GM19452 (cell line): Measurements from ENCODE around the gene ABR.

Experiments
- ATAC-seq: cut with Tn5 transposase; IDR thresholded peaks from one replicate; pipeline ENCODE4 v1.9.1; 2021; ENCODE audit not compliant: unreplicated experiment

ABR gene

DNA sequence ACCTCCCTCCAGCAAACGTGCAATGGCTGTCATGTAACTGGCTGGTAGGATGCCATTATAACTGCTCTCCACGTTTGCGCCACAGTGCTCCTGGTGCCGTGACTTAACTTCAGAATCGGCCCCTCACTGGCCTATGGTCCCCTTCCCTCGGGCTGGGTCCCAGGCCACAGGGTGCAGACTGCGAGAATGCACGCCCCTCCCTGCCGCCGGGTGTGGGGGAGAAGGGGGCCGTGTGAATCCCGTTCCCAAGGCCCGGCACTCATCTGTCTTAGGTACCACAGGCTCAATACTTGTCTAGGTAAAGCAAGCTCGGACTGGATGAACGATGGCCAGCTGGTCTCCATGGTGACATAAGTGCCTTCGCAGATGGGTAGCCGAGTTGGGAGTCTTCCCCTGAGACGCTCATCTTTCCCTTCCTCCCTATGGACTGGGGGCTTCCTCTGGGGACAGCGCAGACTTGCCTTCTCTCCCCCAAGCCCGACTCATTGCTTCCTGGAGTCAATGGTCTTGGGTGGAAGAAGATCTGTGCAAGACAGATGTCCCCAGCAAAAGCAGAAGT, 145.1 kb downstream of the ABR start:
- no peak for ATAC-seq

DNA sequence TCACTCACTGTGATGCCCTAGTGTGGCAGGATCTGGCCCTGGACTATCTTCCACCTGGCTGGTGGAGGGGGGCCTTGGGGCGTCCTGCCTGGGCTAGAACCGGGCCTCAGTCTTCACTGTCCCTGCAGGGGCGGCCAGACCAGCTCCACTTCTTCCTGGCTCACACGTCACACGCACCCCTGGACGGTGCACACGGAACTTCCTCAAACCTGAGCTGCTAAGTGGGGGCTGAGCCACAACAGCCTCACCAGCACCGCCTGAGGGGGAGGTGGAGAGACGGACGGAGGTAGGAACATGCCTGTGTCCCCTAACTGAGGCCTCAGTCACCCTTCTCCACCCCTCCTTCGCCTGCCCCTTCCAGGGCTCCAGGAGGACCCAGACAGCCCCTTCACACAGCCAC, 146.3 kb downstream of the ABR start:
- no peak for ATAC-seq

DNA sequence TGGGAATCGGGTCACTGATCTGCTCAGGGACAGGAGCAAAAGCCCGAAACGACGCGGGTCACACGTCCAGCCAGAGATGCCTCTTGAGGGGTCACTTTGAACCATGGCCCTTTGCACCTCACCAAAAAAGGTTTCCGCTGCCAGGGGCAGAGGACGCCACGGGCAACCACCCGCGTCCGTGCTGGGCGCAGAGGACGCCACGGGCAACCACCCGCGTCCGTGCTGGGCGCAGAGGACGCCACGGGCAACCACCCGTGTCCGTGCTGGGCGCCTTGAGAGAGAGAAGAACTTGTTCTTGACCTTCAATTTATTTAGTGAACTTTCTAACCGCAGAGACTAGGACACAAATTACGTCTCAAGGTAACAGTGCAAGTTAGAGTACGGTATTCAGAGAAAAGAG, 147.4 kb downstream of the ABR start:
- no peak for ATAC-seq

DNA sequence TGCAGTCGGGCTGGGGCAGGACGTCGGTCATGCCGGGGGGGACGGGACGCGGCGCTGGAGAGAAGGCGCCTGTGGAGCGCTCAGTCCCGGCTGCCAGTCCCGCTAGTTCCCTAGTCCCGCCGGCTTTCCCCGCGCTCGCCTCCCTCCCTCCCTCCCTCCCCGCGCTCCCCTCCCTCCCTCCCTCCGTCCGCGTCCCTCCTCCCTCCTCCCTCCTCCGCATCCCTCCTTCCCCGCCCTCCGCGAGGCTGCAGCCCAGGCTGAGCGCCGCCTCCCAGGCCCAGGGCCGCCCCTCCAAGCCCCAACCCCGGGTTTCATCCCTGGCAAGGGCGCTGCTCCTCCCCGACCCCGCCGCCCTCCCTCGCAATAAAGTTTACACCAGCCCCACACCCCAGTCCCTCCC, 148.1 kb downstream of the ABR start:
- no peak for ATAC-seq

DNA sequence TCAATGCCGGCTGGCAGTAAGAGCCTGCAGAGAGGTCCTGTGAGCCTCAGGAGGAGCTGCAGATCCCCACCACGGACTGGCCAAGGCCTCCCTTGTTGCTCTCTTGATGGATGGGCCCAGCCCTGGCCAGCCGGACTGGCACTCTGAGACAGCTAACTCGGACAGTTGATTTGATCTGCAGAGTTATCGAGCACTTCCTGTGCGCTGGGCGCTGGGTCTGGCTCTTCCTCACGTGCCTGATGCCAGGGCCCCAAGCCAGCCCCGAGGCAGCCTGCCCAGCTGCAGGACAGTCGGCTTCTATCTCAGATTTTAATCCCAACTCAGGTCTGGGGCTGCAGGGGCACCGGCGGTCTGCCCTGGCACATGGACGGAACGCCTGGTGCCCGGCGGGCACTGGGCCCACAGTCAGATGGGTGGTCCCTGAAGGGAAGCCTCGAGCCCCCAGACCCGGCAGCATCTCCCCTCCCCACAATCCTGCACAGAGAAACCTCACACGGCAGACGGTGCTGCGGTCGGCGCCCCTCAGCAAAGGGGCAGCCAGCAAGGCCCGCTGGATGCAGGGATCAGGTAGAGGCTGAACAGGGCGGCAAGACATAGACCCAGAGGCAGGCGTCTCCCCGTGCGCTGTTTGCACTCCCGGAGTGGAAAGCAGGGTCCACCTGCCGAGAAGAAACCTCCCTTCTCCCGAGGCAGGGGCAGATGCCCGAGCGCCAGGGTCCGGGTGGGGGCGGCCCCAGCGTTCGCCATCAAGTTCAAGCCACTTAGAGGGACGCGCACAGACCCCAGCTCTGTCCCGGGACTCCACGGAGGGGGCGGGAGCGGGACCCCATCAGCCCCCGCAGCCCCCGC, 148.9 kb downstream of the ABR start:
- ATAC-seq, result no peak

DNA sequence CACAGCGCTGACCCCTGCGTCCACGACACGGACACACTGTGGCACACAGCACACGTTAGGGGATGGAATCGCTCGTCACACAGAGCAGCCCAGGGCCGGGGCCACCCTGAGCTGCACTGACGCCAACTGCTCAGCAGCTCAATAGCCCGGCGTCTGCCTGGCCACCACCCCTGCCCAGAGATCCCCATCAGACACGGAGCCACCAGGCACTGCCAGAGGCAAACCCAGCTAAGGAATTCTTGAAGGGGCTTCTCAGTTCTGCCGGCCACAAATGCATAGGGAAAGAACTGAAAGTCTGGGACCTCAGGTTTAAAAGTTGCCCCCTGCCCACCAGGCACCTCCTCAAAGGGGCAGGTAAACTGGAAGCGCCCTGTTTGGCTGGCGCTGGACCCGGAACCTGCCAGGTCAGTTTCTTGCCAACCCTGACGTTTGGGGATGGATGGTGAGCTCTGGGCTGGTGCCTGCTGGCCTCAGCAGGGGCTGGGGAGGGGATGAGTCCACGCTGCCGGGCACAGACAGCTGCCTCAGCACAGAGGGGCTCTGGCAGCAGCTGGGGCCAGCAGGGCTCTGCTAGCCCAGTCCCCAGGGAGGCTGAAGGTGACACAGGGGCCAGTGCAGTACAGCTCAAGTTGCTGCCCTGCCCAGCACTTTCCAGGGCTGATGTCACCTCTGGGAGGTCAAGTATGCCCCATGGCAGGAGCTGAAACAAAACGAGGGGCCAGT, 149.7 kb downstream of the ABR start:
- ATAC-seq, result no peak

DNA sequence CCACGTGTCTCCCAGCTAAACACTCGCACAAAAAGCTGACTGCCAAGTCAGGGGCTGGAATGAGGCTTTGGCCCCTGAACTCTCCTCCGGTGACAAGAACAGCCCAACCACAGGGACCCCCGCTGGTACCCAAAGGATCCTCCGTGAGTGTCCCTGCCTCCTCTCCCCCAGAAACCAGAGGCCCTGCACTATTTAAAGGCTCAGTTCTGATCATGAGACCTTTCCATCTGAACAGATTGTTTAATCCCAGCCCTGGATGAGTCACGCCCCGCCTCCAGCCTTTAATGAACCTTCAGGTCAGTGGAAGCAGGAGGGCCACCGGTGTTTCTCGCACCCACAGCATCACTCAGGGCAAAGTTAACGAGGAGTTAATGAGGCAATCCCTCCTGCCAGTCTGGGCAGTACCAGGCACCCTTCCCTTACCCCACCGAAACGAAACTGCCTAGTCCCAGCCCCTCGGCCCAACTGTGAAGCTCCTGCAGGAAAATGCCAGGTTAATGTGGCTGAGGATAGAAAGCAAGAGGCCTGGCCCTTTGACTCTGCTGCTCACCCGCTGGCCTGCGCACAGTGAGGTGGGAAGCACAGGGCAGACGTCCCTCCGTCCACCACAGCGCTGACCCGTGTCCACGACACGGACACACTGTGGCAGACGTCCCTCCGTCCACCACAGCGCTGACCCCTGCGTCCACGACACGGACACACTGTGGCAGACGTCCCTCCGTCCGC, 150.4 kb downstream of the ABR start:
- no peak for ATAC-seq

DNA sequence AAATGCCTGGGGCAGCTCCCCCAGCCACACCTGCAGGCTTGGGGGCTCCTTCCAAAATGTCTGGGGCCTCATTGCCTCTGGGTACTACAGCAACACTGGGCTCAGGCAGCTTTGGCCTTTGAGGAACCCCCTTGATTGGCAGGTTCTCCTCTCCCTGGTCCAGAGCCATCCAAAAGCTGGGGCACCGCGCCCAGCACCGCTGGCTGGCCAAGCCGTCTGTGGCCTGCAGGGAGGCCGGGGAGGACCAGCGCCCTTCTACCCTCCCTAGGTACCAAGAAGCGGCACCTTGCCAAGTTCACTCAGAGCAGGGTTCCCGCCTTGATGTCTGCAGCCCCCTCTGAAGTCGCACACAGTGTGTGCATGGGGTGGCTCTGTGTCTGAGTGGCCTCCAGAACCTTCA, 152.7 kb downstream of the ABR start:
- ATAC-seq, result no peak

DNA sequence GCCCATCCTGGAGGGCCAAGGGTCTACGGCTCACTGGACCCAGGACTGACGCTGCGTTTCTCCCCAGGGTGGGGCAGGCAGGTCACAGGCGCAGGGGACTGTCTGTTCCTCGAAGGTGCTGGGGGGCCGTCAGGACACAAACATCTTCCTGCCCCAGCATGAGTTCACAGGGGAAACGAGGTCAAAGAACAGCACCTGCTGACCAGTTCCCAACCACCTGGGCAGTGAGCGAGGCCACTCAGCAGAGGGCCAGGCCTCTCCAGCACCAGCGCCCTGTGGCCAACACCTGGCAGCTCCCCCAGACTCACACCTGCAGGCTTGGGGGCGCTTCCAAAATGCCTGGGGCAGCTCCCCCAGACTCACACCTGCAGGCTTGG, 153.2 kb downstream of the ABR start:
- no peak for ATAC-seq

DNA sequence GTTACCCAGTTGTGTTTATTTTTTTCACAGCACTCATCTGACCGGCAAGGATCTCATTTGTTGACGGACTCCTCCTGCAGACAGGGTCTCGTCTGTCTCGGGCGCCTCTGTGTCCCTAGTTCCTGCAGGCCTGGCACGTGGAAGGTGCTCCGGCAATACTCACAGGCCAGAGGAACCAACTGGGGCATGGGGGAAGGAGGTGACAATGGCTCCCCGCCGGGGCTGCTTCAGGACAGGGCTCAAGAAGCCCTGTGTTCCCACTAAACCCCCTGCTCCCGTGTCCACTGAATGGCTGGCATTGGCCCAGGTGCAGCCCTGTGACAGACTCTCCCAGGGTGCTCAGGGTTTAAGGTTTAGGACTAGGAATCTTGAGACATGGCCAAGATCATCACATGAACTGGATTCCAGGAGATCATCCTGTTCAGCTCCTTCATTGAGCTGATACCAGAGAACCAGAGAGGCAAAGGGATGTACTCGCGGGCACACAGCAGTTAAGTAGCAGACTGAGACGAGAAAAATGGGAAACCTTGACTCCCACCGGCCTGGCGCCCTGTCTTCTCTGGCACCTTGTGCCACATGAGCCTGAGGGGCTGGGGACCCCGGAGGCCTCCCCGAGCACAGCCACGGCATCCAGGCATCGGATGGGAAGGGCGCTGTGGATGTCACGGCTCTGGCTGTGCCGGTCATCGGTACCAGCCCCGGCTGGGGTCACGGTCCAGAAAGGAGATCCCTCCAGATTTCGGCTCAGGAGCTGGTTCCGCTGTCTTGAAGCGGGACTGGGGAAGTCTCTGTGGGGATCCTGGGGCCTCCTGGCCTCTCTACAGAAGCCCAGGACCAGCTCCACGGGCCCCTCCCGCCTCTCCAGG, 153.8 kb downstream of the ABR start:
- ATAC-seq, result no peak

DNA sequence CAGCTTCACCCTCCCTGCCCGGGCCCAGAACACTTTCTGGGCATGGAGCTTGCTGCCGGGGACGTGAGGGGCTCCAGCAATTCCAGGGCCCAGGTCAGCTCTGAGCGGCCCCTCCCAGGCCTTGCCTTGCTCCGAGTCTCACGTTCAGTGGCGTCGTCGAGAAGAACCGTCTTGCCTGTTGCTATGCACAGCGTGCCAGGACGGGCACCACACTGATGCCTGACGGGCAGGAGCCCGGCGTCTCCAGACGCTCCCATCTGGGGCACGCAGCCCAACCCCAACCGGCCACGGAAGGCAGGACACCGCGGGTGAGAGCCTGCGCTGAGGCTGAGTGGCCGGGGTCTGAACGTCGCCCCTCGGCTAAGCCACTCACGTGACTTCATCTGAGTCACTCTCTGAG, 155.7 kb downstream of the ABR start:
- ATAC-seq, result no peak

DNA sequence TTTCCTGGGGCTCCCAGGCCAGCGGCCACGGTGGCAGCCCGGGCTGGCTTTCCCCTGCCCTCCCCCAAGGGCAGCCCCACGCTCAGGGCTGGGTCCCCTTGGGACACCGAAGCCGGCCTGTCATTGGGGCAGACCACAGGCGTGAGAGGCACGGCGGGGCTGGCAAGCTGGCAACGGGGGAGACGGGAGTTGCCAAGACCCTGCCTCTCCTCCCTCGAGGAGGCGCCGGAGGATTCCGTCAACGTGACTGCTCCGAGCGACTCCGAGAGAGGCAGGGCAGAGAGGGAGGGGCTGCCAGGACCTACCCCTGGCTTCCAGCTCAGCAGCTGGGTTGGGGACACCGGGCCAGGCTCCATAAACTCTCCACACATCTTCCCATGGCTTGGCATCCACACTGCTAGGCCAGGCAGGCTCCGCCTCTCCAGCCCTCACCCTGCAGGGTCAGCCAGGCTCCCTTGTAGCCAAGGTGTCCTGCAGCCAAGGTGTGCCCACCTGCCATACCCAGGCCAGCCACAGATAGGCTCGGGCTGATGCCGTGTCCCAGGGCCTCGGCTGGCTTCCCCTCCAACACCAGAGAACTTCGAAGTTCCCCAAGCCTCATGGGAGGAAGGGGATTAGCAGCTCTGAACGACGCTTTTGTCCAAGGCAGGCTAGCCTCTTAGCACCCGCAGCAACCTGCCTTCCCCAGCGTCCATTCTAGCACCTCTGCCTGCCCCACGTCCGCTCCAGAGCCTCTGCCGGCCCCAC, 157.3 kb downstream of the ABR start:
- ATAC-seq, result no peak

DNA sequence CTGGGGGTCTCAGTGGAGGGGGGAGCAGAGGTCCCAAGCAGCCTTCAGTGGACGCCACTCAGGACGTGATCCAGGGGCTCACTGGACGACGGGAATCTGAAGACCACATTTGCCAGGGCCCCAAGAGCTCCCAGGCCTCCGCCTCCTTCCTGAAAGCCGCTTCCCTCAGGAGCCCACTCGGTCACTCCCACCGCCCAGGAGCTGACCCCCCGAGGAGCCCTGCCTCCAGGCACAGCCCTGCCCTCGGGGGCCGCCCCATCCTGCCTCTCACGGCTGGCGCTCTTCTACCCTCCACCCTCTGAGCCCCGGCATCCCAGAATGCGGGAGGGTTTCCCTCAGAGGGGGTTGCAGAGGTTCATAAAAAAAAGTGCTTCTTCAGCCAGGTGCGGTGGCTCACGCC, 158.6 kb downstream of the ABR start:
- ATAC-seq, result no peak

DNA sequence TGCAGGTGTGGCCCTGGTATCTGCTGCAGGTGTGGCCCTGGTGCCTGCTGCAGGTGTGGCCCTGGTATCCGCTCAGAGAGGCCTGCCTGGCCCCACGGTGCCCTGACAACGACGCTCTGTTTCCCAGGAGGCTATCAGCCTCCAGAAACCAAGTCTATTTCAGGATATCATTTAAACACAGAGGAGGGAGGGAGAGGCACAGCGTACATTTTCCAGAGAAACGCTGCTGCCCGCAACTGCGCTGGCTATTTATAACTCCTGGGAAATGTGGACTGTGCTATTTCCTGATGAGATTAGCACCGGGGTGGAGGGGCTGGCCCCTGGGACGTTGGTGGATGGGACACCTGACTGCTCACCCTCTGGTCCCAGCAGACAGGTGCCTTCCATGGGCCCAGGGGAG, 160.3 kb downstream of the ABR start:
- ATAC-seq, result no peak

DNA sequence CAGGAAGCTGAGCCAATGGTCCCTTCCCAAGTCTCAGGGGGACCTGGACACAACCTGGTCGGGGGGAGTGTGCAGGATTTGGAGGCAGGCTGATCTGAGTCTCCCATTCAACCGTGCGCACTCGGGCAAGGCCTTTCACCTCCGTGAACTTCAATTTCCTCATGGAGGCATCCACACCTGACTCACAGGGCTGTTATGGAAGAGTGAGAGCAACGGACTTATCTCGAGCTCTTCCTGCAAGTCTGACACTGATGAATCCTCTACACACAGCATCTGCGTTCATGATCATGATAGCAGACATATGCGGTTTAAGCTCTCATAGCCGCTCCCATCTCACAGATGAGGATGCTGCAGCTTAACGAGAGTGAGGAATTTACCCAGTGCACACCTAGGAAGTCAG, 161.2 kb downstream of the ABR start:
- ATAC-seq, result no peak

DNA sequence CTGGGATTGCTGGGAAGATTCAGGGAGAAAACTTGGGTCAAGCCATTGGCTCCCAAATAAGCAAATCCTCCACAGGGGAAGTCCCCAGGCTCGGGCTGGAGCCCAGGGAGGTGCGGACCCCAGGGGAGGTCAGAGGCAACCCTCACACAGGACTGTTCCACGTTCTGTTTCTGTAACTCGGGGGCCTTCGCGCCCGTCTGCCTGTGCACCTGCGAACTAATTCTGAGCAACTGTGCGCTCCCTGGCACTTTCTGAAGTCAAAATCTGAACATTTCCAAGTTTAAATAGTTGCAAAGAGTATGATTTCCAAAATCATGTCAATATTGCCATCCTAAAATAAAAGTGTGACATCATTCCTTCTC, 166.1 kb downstream of the ABR start:
- no peak for ATAC-seq

DNA sequence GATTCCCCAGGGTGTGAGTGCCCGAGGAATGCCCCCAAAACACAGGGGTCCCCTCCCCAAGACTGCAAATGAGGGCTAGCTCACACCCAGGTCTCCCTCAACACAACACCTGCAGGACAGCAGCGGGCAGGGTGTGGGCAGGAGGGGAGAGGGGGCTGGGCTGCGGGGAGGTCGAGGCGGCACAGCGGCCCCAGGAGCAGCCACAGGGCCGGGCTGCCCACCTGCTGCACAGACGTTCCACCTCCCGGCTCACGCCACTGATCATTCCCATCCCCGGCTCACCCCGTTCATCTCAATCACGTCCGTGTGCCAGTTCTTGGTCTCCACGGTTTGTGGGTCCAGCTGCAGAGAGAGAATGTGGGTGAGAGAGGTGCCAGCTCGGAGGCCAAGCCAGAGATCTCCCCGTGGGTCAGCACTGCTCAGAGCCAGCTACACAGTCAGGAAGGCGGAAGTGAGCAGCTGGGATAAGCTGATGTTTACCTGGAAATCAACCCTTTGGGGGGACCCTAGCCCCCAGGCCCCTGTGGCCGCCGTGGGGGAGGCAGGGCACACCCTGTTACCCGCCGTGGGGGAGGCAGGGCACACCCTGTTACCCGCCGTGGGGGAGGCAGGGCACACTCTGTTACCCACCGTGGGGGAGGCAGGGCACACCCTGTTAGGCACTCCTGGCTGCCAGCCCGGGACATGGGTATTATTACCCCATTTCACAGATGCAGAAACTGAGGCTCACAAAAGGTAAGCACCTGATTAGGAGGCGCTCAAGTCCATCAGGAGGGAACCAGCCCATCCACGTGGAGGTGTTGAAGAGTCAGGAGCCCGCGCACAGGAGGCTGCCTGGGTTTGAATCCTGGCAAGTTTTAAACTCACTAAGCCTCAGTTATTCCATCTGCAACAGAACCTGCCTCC, 166.7 kb downstream of the ABR start:
- ATAC-seq, result no peak

DNA sequence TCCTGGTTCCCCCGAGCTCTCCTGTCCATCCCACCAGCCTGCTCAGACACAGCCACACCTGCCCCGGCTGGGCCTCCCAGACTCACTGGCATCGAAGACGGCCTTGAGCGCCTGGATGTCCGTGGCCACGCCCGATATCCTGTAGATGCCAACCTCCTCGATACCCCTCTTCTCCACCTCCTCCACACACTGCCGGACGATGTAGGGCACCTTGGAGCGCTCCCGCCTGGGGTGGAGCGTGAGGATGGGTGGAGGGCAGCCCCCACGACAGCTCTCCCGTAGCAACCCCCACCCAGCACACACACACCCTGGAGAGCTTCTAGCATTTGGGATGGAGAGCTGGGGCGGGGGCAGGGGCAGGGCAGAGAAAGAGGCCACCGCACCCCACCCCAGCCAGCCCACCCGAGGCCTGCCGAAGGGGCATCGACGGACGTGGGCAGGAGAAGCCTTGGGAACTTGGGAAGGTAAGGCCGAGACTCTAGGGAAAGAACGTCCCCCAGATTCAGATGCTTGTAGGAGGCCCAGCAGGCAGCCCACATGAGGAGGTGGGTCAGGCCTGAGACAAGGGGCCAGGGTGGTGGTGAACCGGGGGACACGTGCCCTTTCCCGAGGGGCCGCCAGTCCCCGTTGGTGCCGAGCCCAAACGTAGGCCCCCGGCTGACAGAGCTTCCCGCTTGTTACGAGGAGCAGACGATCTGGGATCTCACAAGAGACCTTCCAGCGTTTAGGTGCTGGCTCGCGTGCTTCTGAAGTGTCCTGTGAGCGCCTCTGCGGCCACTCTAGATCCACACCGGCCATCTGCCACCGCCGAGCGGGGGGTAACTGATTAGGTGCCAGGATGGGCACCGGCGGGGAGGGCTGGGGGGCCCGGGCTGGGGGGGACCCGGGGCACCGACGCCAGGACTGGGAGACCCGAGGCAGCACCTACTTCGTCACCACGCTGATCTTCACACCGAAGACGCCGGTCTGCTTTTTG, 167.7 kb downstream of the ABR start:
- ATAC-seq, result no peak
